ENCODE measurements around the gene DTHD1. TPM values are rescaled to one million over a fixed set of nuclear protein-coding genes. Genes with fewer than 3 reads are reported as not detected.

The DTHD1 gene
- polyA plus RNA-seq, 1 of the 3 experiments (the other 2 are of a cell fraction): not detected

DNA sequence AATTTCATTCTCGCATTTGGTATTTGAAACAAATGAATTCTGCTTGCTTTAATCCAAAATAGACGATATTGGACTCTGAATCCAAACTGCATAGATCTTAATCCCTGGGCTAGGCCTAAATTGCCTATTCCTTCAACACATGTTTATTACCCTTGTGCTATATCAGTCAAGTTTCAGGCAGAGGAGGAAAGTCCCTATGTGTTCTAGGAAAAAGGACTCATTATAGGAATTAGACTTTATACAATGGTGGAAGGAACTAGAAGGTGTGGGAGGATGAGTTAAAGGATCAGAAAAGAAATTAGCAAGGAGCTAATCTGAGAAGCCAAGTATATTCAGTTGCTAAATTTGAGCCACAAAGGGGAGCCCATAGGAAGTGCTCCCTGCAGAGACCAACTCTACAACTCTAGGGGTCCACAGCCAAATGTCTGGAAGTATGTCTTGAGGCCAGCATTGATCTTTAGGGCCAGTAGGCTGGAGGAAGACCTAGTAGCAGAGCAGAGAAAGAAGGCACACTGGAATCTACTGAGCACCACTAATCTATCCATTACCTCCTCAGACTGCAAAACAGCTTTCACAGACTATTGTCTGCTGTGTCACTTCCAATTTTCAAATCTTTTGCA lies 17.1 kb upstream of the DTHD1 start:
- Histone ChIP-seq H3K4me1 (ENCODE audit: control insufficient read depth in 1 of 2, insufficient read depth in 2 of 2, low read depth in 1 of 2, low read length in 1 of 2) (no peaks in the 10 kb centered on the region), H3K36me3 (replicated peaks in 1 of 2; ENCODE audit: control insufficient read depth in 1 of 2, insufficient read depth in 2 of 2, low read length in 1 of 2) (no peaks in the 10 kb centered on the region)
- WGBS (ENCODE audit: low lambda C conversion rate): 11% methylated on average over 2 of the region's 2 CpGs

DNA sequence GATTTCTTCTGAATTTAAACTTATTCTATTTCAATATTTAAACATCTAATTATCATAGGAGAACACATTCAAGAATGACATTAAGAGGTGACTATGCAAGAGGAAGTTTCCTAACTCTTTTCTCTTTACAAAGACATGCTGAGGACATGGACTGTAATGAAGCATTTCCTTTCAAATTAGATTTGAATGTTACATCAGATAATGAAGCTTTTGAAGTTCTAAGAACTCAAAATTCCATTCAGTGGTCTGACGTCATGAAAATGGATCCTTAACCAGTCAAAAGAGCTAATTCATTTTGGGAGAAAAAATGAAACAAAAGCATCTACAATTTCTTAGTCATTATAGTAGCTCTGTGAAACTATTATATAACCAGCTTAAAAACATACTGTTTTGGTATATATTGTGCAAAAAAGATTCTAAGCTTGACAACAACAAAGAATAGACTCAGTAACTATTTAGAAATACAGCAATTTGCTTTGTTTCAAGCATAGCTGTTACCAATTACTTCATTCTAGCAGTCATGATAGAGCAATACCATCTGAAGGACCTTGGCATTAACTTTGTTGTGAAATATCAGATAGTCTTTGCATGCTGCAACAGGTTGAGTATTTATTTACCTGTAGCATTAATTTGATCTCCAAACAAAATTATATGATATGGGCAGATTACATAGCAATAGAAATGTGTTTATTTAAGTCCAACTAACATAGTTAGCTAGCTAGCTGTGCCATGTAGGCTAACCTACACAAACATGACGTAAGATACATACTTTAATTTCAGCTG lies 13.7 kb upstream of the DTHD1 start:
- Histone ChIP-seq H3K9me3 (no peaks in the 10 kb centered on the region), H3K36me3 (replicated peaks in 1 of 2; ENCODE audit: control insufficient read depth in 1 of 2, insufficient read depth in 2 of 2, low read length in 1 of 2) (no peaks in the 10 kb centered on the region), H2AFZ (ENCODE audit: low read depth) (no peak overlapping the region), H3K27ac (ENCODE audit: low read depth in 2 of 2, low read length in 1 of 2) (no peak overlapping the region), H4K20me1 (ENCODE audit: insufficient read depth) (no peaks in the 10 kb centered on the region), H3K79me2 (ENCODE audit: insufficient read depth) (no peaks in the 10 kb centered on the region), H3K4me3 (ENCODE audit: low read depth in 2 of 2, low read length in 1 of 2) (no peak overlapping the region), H3K4me2 (no peak overlapping the region), H3K9me2 (no peaks in the 10 kb centered on the region), H3F3A (replicated peaks; ENCODE audit: insufficient read depth) (no peaks in the 10 kb centered on the region), H3K27me3 (ENCODE audit: insufficient read depth) (no peaks in the 10 kb centered on the region), H3K9ac (no peak overlapping the region), H3K4me1 (ENCODE audit: control insufficient read depth in 1 of 2, insufficient read depth in 2 of 2, low read depth in 1 of 2, low read length in 1 of 2) (no peaks in the 10 kb centered on the region)
- 6% methylated on average over 2 of the region's 2 CpGs for WGBS (ENCODE audit: low lambda C conversion rate)
- POLR2A ChIA-PET: no interaction called here
- CTCF ChIA-PET: no interaction called here
- TF ChIP-seq RCOR1 (IDR thresholded peaks at IDR 0.05; ENCODE audit: low read length): no peak
- TF ChIP-seq SMC3 (IDR thresholded peaks at IDR 0.05; ENCODE audit: low read depth, low read length): no peak
- TF ChIP-seq, protein P1, sequence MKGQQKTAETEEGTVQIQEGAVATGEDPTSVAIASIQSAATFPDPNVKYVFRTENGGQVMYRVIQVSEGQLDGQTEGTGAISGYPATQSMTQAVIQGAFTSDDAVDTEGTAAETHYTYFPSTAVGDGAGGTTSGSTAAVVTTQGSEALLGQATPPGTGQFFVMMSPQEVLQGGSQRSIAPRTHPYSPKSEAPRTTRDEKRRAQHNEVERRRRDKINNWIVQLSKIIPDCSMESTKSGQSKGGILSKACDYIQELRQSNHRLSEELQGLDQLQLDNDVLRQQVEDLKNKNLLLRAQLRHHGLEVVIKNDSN (IDR thresholded peaks at IDR 0.05; ENCODE audit: borderline replicate concordance, low read depth): no peak
- TF ChIP-seq TEAD4 (IDR thresholded peaks at IDR 0.05; ENCODE audit: borderline replicate concordance, insufficient read depth): no peak
- TF ChIP-seq, protein P2, sequence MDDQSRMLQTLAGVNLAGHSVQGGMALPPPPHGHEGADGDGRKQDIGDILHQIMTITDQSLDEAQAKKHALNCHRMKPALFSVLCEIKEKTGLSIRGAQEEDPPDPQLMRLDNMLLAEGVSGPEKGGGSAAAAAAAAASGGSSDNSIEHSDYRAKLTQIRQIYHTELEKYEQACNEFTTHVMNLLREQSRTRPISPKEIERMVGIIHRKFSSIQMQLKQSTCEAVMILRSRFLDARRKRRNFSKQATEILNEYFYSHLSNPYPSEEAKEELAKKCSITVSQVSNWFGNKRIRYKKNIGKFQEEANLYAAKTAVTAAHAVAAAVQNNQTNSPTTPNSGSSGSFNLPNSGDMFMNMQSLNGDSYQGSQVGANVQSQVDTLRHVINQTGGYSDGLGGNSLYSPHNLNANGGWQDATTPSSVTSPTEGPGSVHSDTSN (IDR thresholded peaks at IDR 0.05): no peak
- TF ChIP-seq CHD2 (IDR thresholded peaks at IDR 0.05; ENCODE audit: low read length, partially characterized antibody): no peak
- TF ChIP-seq NRF1 (IDR thresholded peaks at IDR 0.05; ENCODE audit: low read depth, low read length): no peak
- TF ChIP-seq TCF12 (IDR thresholded peaks at IDR 0.05): no peak
- no peak for TF ChIP-seq GABPA (IDR thresholded peaks at IDR 0.05; ENCODE audit: low read depth)
- no peak for TF ChIP-seq POLR2AphosphoS5 (IDR thresholded peaks at IDR 0.05; ENCODE audit: low read depth, low read length)
- TF ChIP-seq FOSL2 (IDR thresholded peaks at IDR 0.05; ENCODE audit: borderline replicate concordance, low read depth): no peak
- TF ChIP-seq YY1 (IDR thresholded peaks at IDR 0.05; ENCODE audit: low read depth): no peak
- no peak for DNase-seq

More for the DNA sequence above, 17.1 kb upstream of the DTHD1 start:
- H3K9me3 ChIP-seq: no peaks in the 10 kb centered on the region
- no peak overlapping the region for H3K4me3 ChIP-seq (ENCODE audit: low read depth in 2 of 2, low read length in 1 of 2)
- ChIA-PET POLR2A (no interaction called here), CTCF (no interaction called here)
- no peaks in the 10 kb centered on the region for H3F3A ChIP-seq (replicated peaks; ENCODE audit: insufficient read depth)
- TF ChIP-seq, protein P3, sequence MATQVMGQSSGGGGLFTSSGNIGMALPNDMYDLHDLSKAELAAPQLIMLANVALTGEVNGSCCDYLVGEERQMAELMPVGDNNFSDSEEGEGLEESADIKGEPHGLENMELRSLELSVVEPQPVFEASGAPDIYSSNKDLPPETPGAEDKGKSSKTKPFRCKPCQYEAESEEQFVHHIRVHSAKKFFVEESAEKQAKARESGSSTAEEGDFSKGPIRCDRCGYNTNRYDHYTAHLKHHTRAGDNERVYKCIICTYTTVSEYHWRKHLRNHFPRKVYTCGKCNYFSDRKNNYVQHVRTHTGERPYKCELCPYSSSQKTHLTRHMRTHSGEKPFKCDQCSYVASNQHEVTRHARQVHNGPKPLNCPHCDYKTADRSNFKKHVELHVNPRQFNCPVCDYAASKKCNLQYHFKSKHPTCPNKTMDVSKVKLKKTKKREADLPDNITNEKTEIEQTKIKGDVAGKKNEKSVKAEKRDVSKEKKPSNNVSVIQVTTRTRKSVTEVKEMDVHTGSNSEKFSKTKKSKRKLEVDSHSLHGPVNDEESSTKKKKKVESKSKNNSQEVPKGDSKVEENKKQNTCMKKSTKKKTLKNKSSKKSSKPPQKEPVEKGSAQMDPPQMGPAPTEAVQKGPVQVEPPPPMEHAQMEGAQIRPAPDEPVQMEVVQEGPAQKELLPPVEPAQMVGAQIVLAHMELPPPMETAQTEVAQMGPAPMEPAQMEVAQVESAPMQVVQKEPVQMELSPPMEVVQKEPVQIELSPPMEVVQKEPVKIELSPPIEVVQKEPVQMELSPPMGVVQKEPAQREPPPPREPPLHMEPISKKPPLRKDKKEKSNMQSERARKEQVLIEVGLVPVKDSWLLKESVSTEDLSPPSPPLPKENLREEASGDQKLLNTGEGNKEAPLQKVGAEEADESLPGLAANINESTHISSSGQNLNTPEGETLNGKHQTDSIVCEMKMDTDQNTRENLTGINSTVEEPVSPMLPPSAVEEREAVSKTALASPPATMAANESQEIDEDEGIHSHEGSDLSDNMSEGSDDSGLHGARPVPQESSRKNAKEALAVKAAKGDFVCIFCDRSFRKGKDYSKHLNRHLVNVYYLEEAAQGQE (IDR thresholded peaks at IDR 0.05; ENCODE audit: low read depth, low read length): no peak
- TF ChIP-seq FOSL2 (IDR thresholded peaks at IDR 0.05; ENCODE audit: borderline replicate concordance, low read depth): no peak
- TF ChIP-seq RAD21 (IDR thresholded peaks at IDR 0.05; ENCODE audit: low read length): no peak
- TF ChIP-seq, protein P4, sequence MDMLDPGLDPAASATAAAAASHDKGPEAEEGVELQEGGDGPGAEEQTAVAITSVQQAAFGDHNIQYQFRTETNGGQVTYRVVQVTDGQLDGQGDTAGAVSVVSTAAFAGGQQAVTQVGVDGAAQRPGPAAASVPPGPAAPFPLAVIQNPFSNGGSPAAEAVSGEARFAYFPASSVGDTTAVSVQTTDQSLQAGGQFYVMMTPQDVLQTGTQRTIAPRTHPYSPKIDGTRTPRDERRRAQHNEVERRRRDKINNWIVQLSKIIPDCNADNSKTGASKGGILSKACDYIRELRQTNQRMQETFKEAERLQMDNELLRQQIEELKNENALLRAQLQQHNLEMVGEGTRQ (IDR thresholded peaks at IDR 0.05; ENCODE audit: borderline replicate concordance, low read depth, low read length): no peak
- TF ChIP-seq CHD2 (IDR thresholded peaks at IDR 0.05; ENCODE audit: low read length, partially characterized antibody): no peak
- TF ChIP-seq NRF1 (IDR thresholded peaks at IDR 0.05; ENCODE audit: low read depth, low read length): no peak
- no peak overlapping the region for H3K4me2 ChIP-seq
- no peaks in the 10 kb centered on the region for H4K20me1 ChIP-seq (ENCODE audit: insufficient read depth)
- H3K9ac ChIP-seq: no peak overlapping the region
- DNase-seq: no peak
- no peaks in the 10 kb centered on the region for H3K9me2 ChIP-seq
- H3K79me2 ChIP-seq (ENCODE audit: insufficient read depth): no peaks in the 10 kb centered on the region
- no peaks in the 10 kb centered on the region for H3K27me3 ChIP-seq (ENCODE audit: insufficient read depth)
- no peak overlapping the region for H3K27ac ChIP-seq (ENCODE audit: low read depth in 2 of 2, low read length in 1 of 2)
- no peak overlapping the region for H2AFZ ChIP-seq (ENCODE audit: low read depth)

Data from SK-N-SH (cell line).